Tibial nerve (tissue), 4 donors: ENCODE results near the gene SFXN4.
"Not testable (repeated sequence)": the region's sequence is repeated elsewhere in the genome, so short reads cannot be mapped to it uniquely, and the experiment has no call there.

Source experiments
- EP300 ChIP-seq, 2 donors: sonication (generic); formaldehyde crosslinking; IDR thresholded peaks; one replicate each; pipeline ENCODE4 v1.6.1; 2017; ENCODE audit warnings: antibody characterized with exemption in 2 of 2, mild to moderate bottlenecking in 1 of 2
- POLR2A ChIP-seq, 2 donors: fragments of 450-650 bp; IDR thresholded peaks; one replicate each; pipeline ENCODE4 v1.6.1; 2017; ENCODE audit warnings: antibody characterized with exemption in 2 of 2, mild to moderate bottlenecking in 2 of 2, moderate library complexity in 2 of 2
- TF ChIP-seq, protein P1 (sequence below), 5 experiments: fragments of 200-600 bp in 3 of 5; fragments of 450-650 bp in 2 of 5; sonication (generic) in 3 of 5; IDR thresholded peaks; one replicate each; pipeline ENCODE4 v1.5.1; 2016 to 2019; ENCODE audit warnings: antibody characterized with exemption in 5 of 5, mild to moderate bottlenecking in 3 of 5, moderate library complexity in 2 of 5

DNA sequence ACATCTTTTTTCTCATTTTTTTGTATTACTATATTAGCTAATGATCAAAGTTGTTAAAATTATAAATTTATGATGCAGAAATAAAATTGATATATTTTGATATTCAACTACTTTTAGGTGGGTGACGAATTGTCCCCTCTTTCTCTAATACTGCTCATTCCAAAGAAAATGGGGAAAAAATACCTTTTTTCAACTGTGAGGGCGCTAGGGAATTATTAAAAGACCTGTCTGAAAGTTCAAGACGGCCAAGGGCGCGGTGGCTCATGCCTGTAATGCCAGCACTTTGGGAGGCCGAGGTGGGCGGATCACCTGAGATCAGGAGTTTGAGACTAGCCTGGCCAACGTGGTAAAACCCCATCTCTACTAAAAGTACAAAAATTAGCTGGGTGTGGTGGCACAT lies 27.6 kb downstream of the SFXN4 start:
- TF ChIP-seq, protein P1, sequence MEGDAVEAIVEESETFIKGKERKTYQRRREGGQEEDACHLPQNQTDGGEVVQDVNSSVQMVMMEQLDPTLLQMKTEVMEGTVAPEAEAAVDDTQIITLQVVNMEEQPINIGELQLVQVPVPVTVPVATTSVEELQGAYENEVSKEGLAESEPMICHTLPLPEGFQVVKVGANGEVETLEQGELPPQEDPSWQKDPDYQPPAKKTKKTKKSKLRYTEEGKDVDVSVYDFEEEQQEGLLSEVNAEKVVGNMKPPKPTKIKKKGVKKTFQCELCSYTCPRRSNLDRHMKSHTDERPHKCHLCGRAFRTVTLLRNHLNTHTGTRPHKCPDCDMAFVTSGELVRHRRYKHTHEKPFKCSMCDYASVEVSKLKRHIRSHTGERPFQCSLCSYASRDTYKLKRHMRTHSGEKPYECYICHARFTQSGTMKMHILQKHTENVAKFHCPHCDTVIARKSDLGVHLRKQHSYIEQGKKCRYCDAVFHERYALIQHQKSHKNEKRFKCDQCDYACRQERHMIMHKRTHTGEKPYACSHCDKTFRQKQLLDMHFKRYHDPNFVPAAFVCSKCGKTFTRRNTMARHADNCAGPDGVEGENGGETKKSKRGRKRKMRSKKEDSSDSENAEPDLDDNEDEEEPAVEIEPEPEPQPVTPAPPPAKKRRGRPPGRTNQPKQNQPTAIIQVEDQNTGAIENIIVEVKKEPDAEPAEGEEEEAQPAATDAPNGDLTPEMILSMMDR (IDR thresholded peaks at IDR 0.05), result not testable (repeated sequence)
- not testable (repeated sequence) for TF ChIP-seq POLR2A, EP300 (IDR thresholded peaks at IDR 0.05)
